ENCODE results near the gene CBFB. TPM values are rescaled to one million over a fixed set of nuclear protein-coding genes. Genes with fewer than 3 reads are reported as not detected.

The CBFB gene
- total RNA-seq, 2 experiments from 2014 or later, result 111 to 114 TPM

DNA sequence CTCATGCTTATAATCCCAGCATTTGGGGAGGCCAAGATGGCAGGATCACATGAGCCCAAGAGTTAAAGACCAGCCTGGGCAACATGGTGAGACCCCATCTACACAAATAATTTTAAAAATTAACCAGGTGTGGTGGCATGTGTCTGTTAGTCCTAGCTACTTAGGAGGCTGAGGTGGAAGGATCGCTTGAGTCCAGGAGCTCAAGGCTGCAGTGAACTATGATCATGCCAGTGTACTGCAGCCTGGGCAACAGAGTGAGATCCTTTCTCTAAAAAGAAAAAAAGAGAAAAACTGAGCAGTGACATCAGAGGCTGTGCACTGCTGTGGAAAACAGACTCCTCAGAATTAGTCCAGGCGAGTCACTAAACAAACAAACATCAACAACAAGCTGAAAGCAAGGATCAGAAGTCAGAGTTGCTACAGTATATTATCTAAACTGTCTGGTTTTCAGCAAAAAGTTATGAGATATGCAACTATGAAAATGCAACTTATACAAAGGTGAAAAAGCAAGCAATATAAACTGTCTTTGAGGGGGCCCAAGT lies 39.3 kb downstream of the CBFB start:
- ChIA-PET POLR2A (interaction anchor here (1.7 kb wide), 1 partner anchor 39 kb away, joined by 5 read pairs; the partner anchor contains the start of gene CBFB), CTCF (interaction anchor here (0.6 to 2.3 kb wide), 6 partner anchors 8 to 91 kb away, joined by 3 to 8 read pairs (median 4); no protein-coding TSS in a partner anchor)
- DNase-seq (no peak), ATAC-seq (no peak)
- Mint-ChIP-seq H3K4me3 (no peak overlapping the region), H3K4me1 (ENCODE audit: low read depth) (no peaks in the 10 kb centered on the region), H3K27ac (no peak overlapping the region), H3K9me3 (no peaks in the 10 kb centered on the region), H3K36me3 (ENCODE audit: low read depth) (peaks cover 32% of the 10 kb centered on the region), H3K27me3 (no peaks in the 10 kb centered on the region)
- intact Hi-C loops (cut with micrococcal nuclease), result no loop called here
- TF ChIP-seq, protein P1, sequence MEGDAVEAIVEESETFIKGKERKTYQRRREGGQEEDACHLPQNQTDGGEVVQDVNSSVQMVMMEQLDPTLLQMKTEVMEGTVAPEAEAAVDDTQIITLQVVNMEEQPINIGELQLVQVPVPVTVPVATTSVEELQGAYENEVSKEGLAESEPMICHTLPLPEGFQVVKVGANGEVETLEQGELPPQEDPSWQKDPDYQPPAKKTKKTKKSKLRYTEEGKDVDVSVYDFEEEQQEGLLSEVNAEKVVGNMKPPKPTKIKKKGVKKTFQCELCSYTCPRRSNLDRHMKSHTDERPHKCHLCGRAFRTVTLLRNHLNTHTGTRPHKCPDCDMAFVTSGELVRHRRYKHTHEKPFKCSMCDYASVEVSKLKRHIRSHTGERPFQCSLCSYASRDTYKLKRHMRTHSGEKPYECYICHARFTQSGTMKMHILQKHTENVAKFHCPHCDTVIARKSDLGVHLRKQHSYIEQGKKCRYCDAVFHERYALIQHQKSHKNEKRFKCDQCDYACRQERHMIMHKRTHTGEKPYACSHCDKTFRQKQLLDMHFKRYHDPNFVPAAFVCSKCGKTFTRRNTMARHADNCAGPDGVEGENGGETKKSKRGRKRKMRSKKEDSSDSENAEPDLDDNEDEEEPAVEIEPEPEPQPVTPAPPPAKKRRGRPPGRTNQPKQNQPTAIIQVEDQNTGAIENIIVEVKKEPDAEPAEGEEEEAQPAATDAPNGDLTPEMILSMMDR (IDR thresholded peaks at IDR 0.05), result no peak

GRCh38 chr16:67071476-67072048 lies 42.6 kb downstream of the CBFB start:
- ChIA-PET POLR2A (no interaction called here), CTCF (interaction anchor here (1.6 kb wide), 1 partner anchor 41 kb away, joined by 3 read pairs; no protein-coding TSS in a partner anchor)
- no peak for DNase-seq
- ATAC-seq, result no peak
- no peak overlapping the region for H3K27ac Mint-ChIP-seq
- no peaks in the 10 kb centered on the region for H3K4me1 Mint-ChIP-seq (ENCODE audit: low read depth)
- H3K27me3 Mint-ChIP-seq, result no peaks in the 10 kb centered on the region
- H3K36me3 Mint-ChIP-seq (ENCODE audit: low read depth), result peaks cover 34% of the 10 kb centered on the region
- TF ChIP-seq, protein P1 (IDR thresholded peaks at IDR 0.05), result no peak
- no peak overlapping the region for H3K4me3 Mint-ChIP-seq
- intact Hi-C loops (cut with micrococcal nuclease), result no loop called here
- no peaks in the 10 kb centered on the region for H3K9me3 Mint-ChIP-seq

- peaks cover 21% of the 10 kb centered on the region for H3K36me3 Mint-ChIP-seq (ENCODE audit: low read depth)
- H3K27me3 Mint-ChIP-seq, result no peaks in the 10 kb centered on the region
- intact Hi-C loops (cut with micrococcal nuclease), result no loop called here
- no peaks in the 10 kb centered on the region for H3K9me3 Mint-ChIP-seq
- no peak overlapping the region for H3K4me3 Mint-ChIP-seq
- no peak overlapping the region for H3K27ac Mint-ChIP-seq
- ChIA-PET POLR2A (no interaction called here), CTCF (interaction anchor here (0.6 to 1.4 kb wide), 3 partner anchors 17 to 114 kb away, joined by 3 to 5 read pairs (median 3); partner anchors contain the start of gene CES3)
- ATAC-seq, result no peak
- TF ChIP-seq, protein P1 (IDR thresholded peaks at IDR 0.05), result no peak
- no peak for DNase-seq
- H3K4me1 Mint-ChIP-seq (ENCODE audit: low read depth), result no peaks in the 10 kb centered on the region
Measured at GRCh38 chr16:67075331-67075730, 46.4 kb downstream of the CBFB start.

- intact Hi-C loops (cut with micrococcal nuclease), result no loop called here
- ATAC-seq (no peak), DNase-seq (no peak)
- Mint-ChIP-seq H3K4me3 (no peak overlapping the region), H3K36me3 (ENCODE audit: low read depth) (peaks cover 20% of the 10 kb centered on the region), H3K4me1 (ENCODE audit: low read depth) (peaks cover 3% of the 10 kb centered on the region), H3K9me3 (no peaks in the 10 kb centered on the region), H3K27me3 (no peaks in the 10 kb centered on the region), H3K27ac (no peak overlapping the region)
- CTCF ChIA-PET, result no interaction called here
- TF ChIP-seq, protein P1 (IDR thresholded peaks at IDR 0.05), result no peak
- POLR2A ChIA-PET, result no interaction called here
Measured at GRCh38 chr16:67077871-67078270, 48.9 kb downstream of the CBFB start.

DNA sequence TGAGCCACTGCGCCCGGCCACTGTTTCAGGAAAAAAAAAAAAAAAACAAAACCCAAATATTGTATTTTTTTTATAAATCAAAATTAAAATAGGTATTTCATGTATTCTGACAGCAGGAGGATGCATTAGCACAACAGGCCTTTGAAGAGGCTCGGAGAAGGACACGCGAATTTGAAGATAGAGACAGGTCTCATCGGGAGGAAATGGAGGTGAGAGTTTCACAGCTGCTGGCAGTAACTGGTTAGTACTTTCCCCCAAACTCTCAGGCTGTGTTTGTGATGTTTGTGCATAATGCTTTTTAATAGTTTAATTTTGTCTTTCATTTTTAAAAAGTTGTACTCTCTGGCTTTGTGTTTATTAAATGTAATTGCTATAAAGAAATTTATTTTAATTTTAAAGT lies 53.2 kb downstream of the CBFB start:
- CTCF ChIA-PET, result interaction anchor here (1.2 to 2.7 kb wide), 4 partner anchors 11 to 64 kb away, joined by 3 to 18 read pairs (median 3); no protein-coding TSS in a partner anchor
- no peak for ATAC-seq
- H3K4me3 Mint-ChIP-seq, result no peak overlapping the region
- DNase-seq, result no peak
- H3K36me3 Mint-ChIP-seq (ENCODE audit: low read depth), result peaks cover 24% of the 10 kb centered on the region
- no peaks in the 10 kb centered on the region for H3K9me3 Mint-ChIP-seq
- intact Hi-C loops (cut with micrococcal nuclease), result no loop called here
- H3K27me3 Mint-ChIP-seq, result no peaks in the 10 kb centered on the region
- no peak overlapping the region for H3K27ac Mint-ChIP-seq
- peaks cover 5% of the 10 kb centered on the region for H3K4me1 Mint-ChIP-seq (ENCODE audit: low read depth)
- POLR2A ChIA-PET, result interaction anchor here (0.7 kb wide), 1 partner anchor 42 kb away, joined by 3 read pairs; no protein-coding TSS in a partner anchor
- TF ChIP-seq, protein P1 (IDR thresholded peaks at IDR 0.05), result no peak

Measured in activated CD8-positive, alpha-beta T cell treated with anti-CD3 and anti-CD28 coated beads for 36 hours (primary cell).